SU-DHL-6 (cell line): Measurements from ENCODE around the gene SLC35F2.
"Not testable (repeated sequence)": the region's sequence is repeated elsewhere in the genome, so short reads cannot be mapped to it uniquely, and the experiment has no call there.

ENCODE experiments used
- H2AFZ ChIP-seq: fragments of 200-600 bp; sonication (generic); 2 replicates; pipeline ENCODE4 v1.6.1; 2014; ENCODE audit warnings: low read depth, mild to moderate bottlenecking, moderate library complexity, mixed read lengths, antibody characterized with exemption, low read length; ENCODE audit not compliant: severe bottlenecking
- H3F3A ChIP-seq: fragments of 200-600 bp; shearing (Covaris generic); 2 replicates; pipeline ENCODE4 v1.6.0; 2016; ENCODE audit warnings: antibody characterized with exemption, mild to moderate bottlenecking; ENCODE audit not compliant: insufficient read depth
- H3K27ac ChIP-seq: fragments of 200-600 bp; sonication (generic); 2 replicates; pipeline ENCODE4 v1.5.1; 2016; ENCODE audit warnings: low read depth, mild to moderate bottlenecking, low read length, moderate library complexity, mixed read lengths
- H3K27me3 ChIP-seq: fragments of 200-600 bp; sonication (generic), shearing (Covaris generic); 2 replicates; pipeline ENCODE4 v1.6.0; 2014; ENCODE audit warnings: mild to moderate bottlenecking, low read length
- H3K36me3 ChIP-seq: fragments of 200-600 bp; sonication (generic); 2 replicates; pipeline ENCODE4 v1.6.1; 2014; ENCODE audit warnings: mild to moderate bottlenecking, low read length, mixed read lengths
- H3K4me2 ChIP-seq: fragments of 300-600, 200-600 bp; shearing (Covaris generic), sonication (generic); 2 replicates; pipeline ENCODE4 v1.6.0; 2014; ENCODE audit warnings: low read length, low read depth, mild to moderate bottlenecking; ENCODE audit not compliant: poor library complexity, severe bottlenecking
- H3K4me3 ChIP-seq: fragments of 200-600 bp; sonication (generic); 2 replicates; pipeline ENCODE4 v1.5.1; 2014; ENCODE audit warnings: antibody characterized with exemption, low read length, mild to moderate bottlenecking, mixed read lengths; ENCODE audit not compliant: insufficient read depth, poor library complexity, severe bottlenecking
- H3K79me2 ChIP-seq: fragments of 200-600 bp; sonication (generic); 2 replicates; pipeline ENCODE4 v1.6.1; 2014; ENCODE audit warnings: mild to moderate bottlenecking, low read length, moderate library complexity; ENCODE audit not compliant: insufficient read depth
- H3K9ac ChIP-seq: fragments of 200-600 bp; sonication (generic); 2 replicates; pipeline ENCODE4 v1.7.0; 2014; ENCODE audit warnings: mild to moderate bottlenecking, low read length
- H3K9me2 ChIP-seq: fragments of 200-600 bp; sonication (generic); replicated peaks from 2 replicates; pipeline ENCODE4 v1.6.1; 2014; ENCODE audit warnings: low read length; ENCODE audit not compliant: insufficient read depth
- H3K9me3 ChIP-seq: fragments of 200-600 bp; sonication (generic); 2 replicates; pipeline ENCODE4 v1.6.1; 2014; ENCODE audit warnings: low read length, mixed read lengths; ENCODE audit not compliant: insufficient read depth
- H4K20me1 ChIP-seq: fragments of 200-600 bp; sonication (generic); 2 replicates; pipeline ENCODE4 v1.6.1; 2014; ENCODE audit warnings: low read depth, mild to moderate bottlenecking, antibody characterized with exemption, low read length, moderate library complexity, mixed read lengths
- CTCF ChIP-seq: fragments of 200-600 bp; sonication (generic); IDR thresholded peaks from one replicate; pipeline ENCODE4 v1.5.1; 2017; ENCODE audit warnings: antibody characterized with exemption, mild to moderate bottlenecking, low read length, moderate library complexity; ENCODE audit not compliant: insufficient read depth, poor library complexity, severe bottlenecking
- EZH2phosphoT487 ChIP-seq: fragments of 200-600 bp; sonication (generic), shearing (Covaris generic); conservative IDR thresholded peaks from 2 replicates; pipeline ENCODE4 v1.6.1; 2018; ENCODE audit warnings: mild to moderate bottlenecking, antibody characterized with exemption, low read length, moderate library complexity, mixed read lengths

SLC35F2 gene

DNA sequence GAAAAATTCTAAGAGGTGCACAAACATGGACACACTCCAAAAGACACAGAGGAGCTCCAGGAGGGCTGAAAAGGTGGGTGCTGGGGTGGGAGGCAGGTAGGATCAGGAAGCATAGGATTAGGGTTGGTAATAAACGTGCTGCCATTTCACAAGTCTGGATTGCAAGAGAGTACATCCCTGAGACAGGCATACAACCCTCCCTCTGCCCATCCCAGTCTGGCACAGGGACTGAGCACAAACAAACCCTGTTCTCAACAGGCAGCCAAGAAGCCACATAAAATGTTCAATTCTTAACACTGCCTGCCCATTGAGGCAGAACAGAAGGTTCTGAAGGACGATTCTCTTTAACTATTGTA lies 18.5 kb downstream of the SLC35F2 start:
- no peak overlapping the region for H3K4me2 ChIP-seq
- no peaks in the 10 kb centered on the region for H3K9me3 ChIP-seq
- no peaks in the 10 kb centered on the region for H3F3A ChIP-seq
- no peaks in the 10 kb centered on the region for H3K9me2 ChIP-seq
- H4K20me1 ChIP-seq: no peaks in the 10 kb centered on the region
- TF ChIP-seq EZH2phosphoT487 (no peak), CTCF (no peak)
- H3K27ac ChIP-seq: no peak overlapping the region
- H2AFZ ChIP-seq: no peak overlapping the region
- no peaks in the 10 kb centered on the region for H3K27me3 ChIP-seq
- H3K79me2 ChIP-seq: peaks cover 88% of the 10 kb centered on the region
- H3K9ac ChIP-seq: no peak overlapping the region
- no peaks in the 10 kb centered on the region for H3K36me3 ChIP-seq
- no peak overlapping the region for H3K4me3 ChIP-seq

GRCh38 chr11:107836851-107837250 lies 21.7 kb downstream of the SLC35F2 start:
- Histone ChIP-seq H3K4me2 (no peak overlapping the region), H3K9me2 (no peaks in the 10 kb centered on the region), H4K20me1 (0 out of 2 replicates have a peak, but pooled peaks cover 3% of the 10 kb centered on the region), H3K9me3 (no peaks in the 10 kb centered on the region), H3K79me2 (peaks cover 96% of the 10 kb centered on the region), H3K9ac (no peak overlapping the region), H3K27ac (no peak overlapping the region), H2AFZ (no peak overlapping the region), H3F3A (no peaks in the 10 kb centered on the region), H3K36me3 (no peaks in the 10 kb centered on the region), H3K27me3 (no peaks in the 10 kb centered on the region), H3K4me3 (no peak overlapping the region)
- TF ChIP-seq EZH2phosphoT487 (no peak), CTCF (no peak)

GRCh38 chr11:107834995-107835394 lies 23.6 kb downstream of the SLC35F2 start:
- no peak overlapping the region for H3K27ac ChIP-seq
- no peaks in the 10 kb centered on the region for H3K9me2 ChIP-seq
- H3K9ac ChIP-seq: no peak overlapping the region
- H3K79me2 ChIP-seq: peaks cover 96% of the 10 kb centered on the region
- H2AFZ ChIP-seq: no peak overlapping the region
- TF ChIP-seq CTCF (no peak), EZH2phosphoT487 (no peak)
- H4K20me1 ChIP-seq: 0 out of 2 replicates have a peak, but pooled peaks cover 3% of the 10 kb centered on the region
- H3K4me2 ChIP-seq: no peak overlapping the region
- no peaks in the 10 kb centered on the region for H3F3A ChIP-seq
- H3K4me3 ChIP-seq: no peak overlapping the region
- H3K9me3 ChIP-seq: no peaks in the 10 kb centered on the region
- H3K36me3 ChIP-seq: no peaks in the 10 kb centered on the region
- H3K27me3 ChIP-seq: no peaks in the 10 kb centered on the region

GRCh38 chr11:107833926-107834325 lies 24.7 kb downstream of the SLC35F2 start:
- H3K9ac ChIP-seq, H3K27ac ChIP-seq, H3K9me3 ChIP-seq, H2AFZ ChIP-seq, H3K4me3 ChIP-seq, H4K20me1 ChIP-seq, H3K4me2 ChIP-seq, H3K9me2 ChIP-seq, H3K27me3 ChIP-seq, H3F3A ChIP-seq, H3K36me3 ChIP-seq: not testable (repeated sequence)
- H3K79me2 ChIP-seq: peaks cover 95% of the 10 kb centered on the region
